Neural crest cell (in vitro differentiated cells): ENCODE measurements around the gene BPIFA1. TPM values are rescaled to one million over a fixed set of nuclear protein-coding genes. Genes with fewer than 3 reads are reported as not detected.

ENCODE experiments used
- DNase-seq: peaks from one replicate; pipeline ENCODE4 v3.0.0; 2021; ENCODE audit warnings: low read depth, mixed read lengths, low spot score
- H3K27ac Mint-ChIP-seq: one replicate; pipeline ENCODE4 v1.8.0; 2021; ENCODE audit warnings: mild to moderate bottlenecking, mixed read lengths; ENCODE audit not compliant: unreplicated experiment
- H3K27me3 Mint-ChIP-seq: 2 replicates; pipeline ENCODE4 v1.8.0; 2021; ENCODE audit warnings: low read depth, mild to moderate bottlenecking, mixed read lengths
- H3K36me3 Mint-ChIP-seq: 2 replicates; pipeline ENCODE4 v1.8.0; 2021; ENCODE audit warnings: low read depth, mild to moderate bottlenecking, mixed read lengths
- H3K4me1 Mint-ChIP-seq: 2 replicates; pipeline ENCODE4 v1.8.0; 2021; ENCODE audit warnings: mixed read lengths
- H3K4me3 Mint-ChIP-seq: one replicate; pipeline ENCODE4 v1.8.0; 2021; ENCODE audit warnings: mild to moderate bottlenecking, mixed read lengths
- H3K9me3 Mint-ChIP-seq: 2 replicates; pipeline ENCODE4 v1.8.0; 2021; ENCODE audit warnings: mixed read lengths
- CTCF ChIP-seq: fragments of 200-600 bp; sonication (generic); conservative IDR thresholded peaks from 2 replicates; pipeline ENCODE4 v1.5.0; 2021; ENCODE audit warnings: antibody characterized with exemption, mild to moderate bottlenecking
- total RNA-seq: library from RNA; stranded (reverse); gene quantifications from 2 replicates; pipeline ENCODE4 v1.2.1, GENCODE V29; 2021

Gene BPIFA1
- total RNA-seq, 1 donor from 2014 or later, result not detected

GRCh38 chr20:33232486-33233072 lies 3.2 kb upstream of the BPIFA1 start:
- Mint-ChIP-seq H3K4me3 (no peak overlapping the region), H3K9me3 (no peaks in the 10 kb centered on the region), H3K36me3 (no peaks in the 10 kb centered on the region)

GRCh38 chr20:33233129-33233774 lies 2.5 kb upstream of the BPIFA1 start:
- Mint-ChIP-seq H3K27me3 (peaks cover 96% of the 10 kb centered on the region), H3K9me3 (no peaks in the 10 kb centered on the region), H3K27ac (no peak overlapping the region), H3K36me3 (no peaks in the 10 kb centered on the region), H3K4me1 (no peaks in the 10 kb centered on the region), H3K4me3 (no peak overlapping the region)
- DNase-seq, result no peak
- TF ChIP-seq CTCF, result peak; percentile 38

More at GRCh38 chr20:33232486-33233072, 3.2 kb upstream of the BPIFA1 start:
- peaks cover 98% of the 10 kb centered on the region for H3K27me3 Mint-ChIP-seq
- no peak for TF ChIP-seq CTCF
- no peak for DNase-seq
- H3K27ac Mint-ChIP-seq, result no peak overlapping the region
- no peaks in the 10 kb centered on the region for H3K4me1 Mint-ChIP-seq

- H3K36me3 Mint-ChIP-seq, result no peaks in the 10 kb centered on the region
- no peak overlapping the region for H3K4me3 Mint-ChIP-seq
- no peaks in the 10 kb centered on the region for H3K9me3 Mint-ChIP-seq
- no peak overlapping the region for H3K27ac Mint-ChIP-seq
- no peaks in the 10 kb centered on the region for H3K4me1 Mint-ChIP-seq
- H3K27me3 Mint-ChIP-seq, result peaks cover 93% of the 10 kb centered on the region
- no peak for DNase-seq
- no peak for TF ChIP-seq CTCF
Measured at GRCh38 chr20:33234050-33234449, 1.7 kb upstream of the BPIFA1 start.

GRCh38 chr20:33236351-33236750 lies 555 bp downstream of the BPIFA1 start:
- DNase-seq, result no peak
- peaks cover 81% of the 10 kb centered on the region for H3K27me3 Mint-ChIP-seq
- H3K27ac Mint-ChIP-seq, result no peak overlapping the region
- H3K4me3 Mint-ChIP-seq, result no peak overlapping the region
- H3K4me1 Mint-ChIP-seq, result no peaks in the 10 kb centered on the region
- no peaks in the 10 kb centered on the region for H3K9me3 Mint-ChIP-seq
- no peaks in the 10 kb centered on the region for H3K36me3 Mint-ChIP-seq
- no peak for TF ChIP-seq CTCF

GRCh38 chr20:33237989-33238388 lies 2.2 kb downstream of the BPIFA1 start:
- H3K4me1 Mint-ChIP-seq, result no peaks in the 10 kb centered on the region
- H3K27ac Mint-ChIP-seq, result no peak overlapping the region
- no peak for DNase-seq
- H3K4me3 Mint-ChIP-seq, result no peak overlapping the region
- H3K27me3 Mint-ChIP-seq, result peaks cover 76% of the 10 kb centered on the region
- no peaks in the 10 kb centered on the region for H3K9me3 Mint-ChIP-seq
- H3K36me3 Mint-ChIP-seq, result no peaks in the 10 kb centered on the region
- TF ChIP-seq CTCF, result no peak
